ENCODE measurements around the gene RBBP5.

RBBP5 gene

GRCh38 chr1:205129447-205130029 lies 7.8 kb upstream of the RBBP5 start:
- DNase-seq (ENCODE audit: low spot score) = no peak

GRCh38 chr1:205128050-205128449 lies 6.3 kb upstream of the RBBP5 start:
- DNase-seq (ENCODE audit: low spot score) = no peak

- DNase-seq (ENCODE audit: low spot score) = no peak
Measured at GRCh38 chr1:205127646-205128045, 5.9 kb upstream of the RBBP5 start.

GRCh38 chr1:205124726-205125125 lies 2.9 kb upstream of the RBBP5 start:
- no peak for DNase-seq (ENCODE audit: low spot score)

GRCh38 chr1:205122489-205122882 lies 708 bp upstream of the RBBP5 start:
- DNase-seq (ENCODE audit: low spot score) = no peak

GRCh38 chr1:205118752-205119151 lies 3.0 kb downstream of the RBBP5 start:
- DNase-seq (ENCODE audit: low spot score) = no peak

GRCh38 chr1:205111354-205111753 lies 10.4 kb downstream of the RBBP5 start:
- DNase-seq (ENCODE audit: low spot score) = no peak

- DNase-seq (ENCODE audit: low spot score) = no peak
Measured at GRCh38 chr1:205109711-205110110, 12.1 kb downstream of the RBBP5 start.

GRCh38 chr1:205109269-205109668 lies 12.5 kb downstream of the RBBP5 start:
- no peak for DNase-seq (ENCODE audit: low spot score)

GRCh38 chr1:205108464-205108863 lies 13.3 kb downstream of the RBBP5 start:
- DNase-seq (ENCODE audit: low spot score) = no peak

GRCh38 chr1:205107327-205107726 lies 14.5 kb downstream of the RBBP5 start:
- DNase-seq (ENCODE audit: low spot score) = no peak

GRCh38 chr1:205102404-205102803 lies 19.4 kb downstream of the RBBP5 start:
- DNase-seq (ENCODE audit: low spot score) = no peak

- no peak for DNase-seq (ENCODE audit: low spot score)
Measured at GRCh38 chr1:205098242-205098641, 23.5 kb downstream of the RBBP5 start.

- DNase-seq (ENCODE audit: low spot score) = no peak
Measured at GRCh38 chr1:205095422-205095821, 26.4 kb downstream of the RBBP5 start.

GRCh38 chr1:205091043-205091740 lies 30.6 kb downstream of the RBBP5 start:
- no peak for DNase-seq (ENCODE audit: low spot score)

- DNase-seq (ENCODE audit: low spot score) = no peak
Measured at GRCh38 chr1:205088341-205088740, 33.4 kb downstream of the RBBP5 start.

- no peak for DNase-seq (ENCODE audit: low spot score)
Measured at GRCh38 chr1:205084360-205084759, 37.4 kb downstream of the RBBP5 start, which contains the start of gene TMEM81. Gene TMEM81, minus strand, starts transcription at chr1:205084460. Its CDS starts 140 bp downstream, at chr1:205084320.

GRCh38 chr1:205082431-205082830 lies 39.3 kb downstream of the RBBP5 start:
- no peak for DNase-seq (ENCODE audit: low spot score)

GRCh38 chr1:205077934-205078311 lies 43.9 kb downstream of the RBBP5 start:
- no peak for DNase-seq (ENCODE audit: low spot score)

- no peak for DNase-seq (ENCODE audit: low spot score)
Measured at GRCh38 chr1:205077158-205077933, 44.4 kb downstream of the RBBP5 start.

GRCh38 chr1:205076245-205076761 lies 45.5 kb downstream of the RBBP5 start:
- DNase-seq (ENCODE audit: low spot score) = no peak

- DNase-seq (ENCODE audit: low spot score) = no peak
Measured at GRCh38 chr1:205075642-205076155, 46.1 kb downstream of the RBBP5 start.

- no peak for DNase-seq (ENCODE audit: low spot score)
Measured at GRCh38 chr1:205074513-205074912, 47.3 kb downstream of the RBBP5 start.
